ENCODE measurements around the gene ACHE. TPM values are rescaled to one million over a fixed set of nuclear protein-coding genes. Genes with fewer than 3 reads are reported as not detected.
A peak's percentile ranks its signal among the peaks of the same experiment; 100 is the strongest.

The ACHE gene
- total RNA-seq, 1 experiment from 2014 or later, result 3.2 TPM

DNA sequence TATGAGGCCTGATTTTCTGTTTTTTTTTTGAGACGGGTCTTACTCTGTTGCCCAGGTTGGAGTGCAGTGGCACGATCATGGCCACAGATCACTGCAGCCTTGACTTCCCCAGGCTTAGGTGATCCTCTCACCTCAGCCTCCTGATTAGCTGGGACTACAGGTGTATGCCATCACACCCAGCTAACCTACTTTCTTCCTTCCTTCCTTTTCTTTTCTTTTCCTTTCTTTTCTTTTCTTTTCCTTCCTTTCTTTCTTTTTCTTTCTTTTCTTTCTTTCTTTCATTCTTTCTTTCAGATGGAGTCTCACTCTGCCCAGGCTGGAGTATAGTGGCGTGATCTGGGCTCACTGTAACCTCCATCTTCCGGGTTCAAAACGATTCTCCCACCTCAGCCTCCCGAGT is 17.0 kb downstream of the ACHE start:
- Mint-ChIP-seq H3K27ac (ENCODE audit: unreplicated experiment) (no peak overlapping the region), H3K4me1 (ENCODE audit: low read depth, unreplicated experiment) (peaks cover 10% of the 10 kb centered on the region), H3K4me3 (ENCODE audit: low read depth, unreplicated experiment) (no peak overlapping the region), H3K36me3 (ENCODE audit: insufficient read depth, unreplicated experiment) (peaks cover 65% of the 10 kb centered on the region), H3K27me3 (ENCODE audit: unreplicated experiment) (no peaks in the 10 kb centered on the region), H3K9me3 (ENCODE audit: low read depth, unreplicated experiment) (no peaks in the 10 kb centered on the region)
- TF ChIP-seq, protein P1, sequence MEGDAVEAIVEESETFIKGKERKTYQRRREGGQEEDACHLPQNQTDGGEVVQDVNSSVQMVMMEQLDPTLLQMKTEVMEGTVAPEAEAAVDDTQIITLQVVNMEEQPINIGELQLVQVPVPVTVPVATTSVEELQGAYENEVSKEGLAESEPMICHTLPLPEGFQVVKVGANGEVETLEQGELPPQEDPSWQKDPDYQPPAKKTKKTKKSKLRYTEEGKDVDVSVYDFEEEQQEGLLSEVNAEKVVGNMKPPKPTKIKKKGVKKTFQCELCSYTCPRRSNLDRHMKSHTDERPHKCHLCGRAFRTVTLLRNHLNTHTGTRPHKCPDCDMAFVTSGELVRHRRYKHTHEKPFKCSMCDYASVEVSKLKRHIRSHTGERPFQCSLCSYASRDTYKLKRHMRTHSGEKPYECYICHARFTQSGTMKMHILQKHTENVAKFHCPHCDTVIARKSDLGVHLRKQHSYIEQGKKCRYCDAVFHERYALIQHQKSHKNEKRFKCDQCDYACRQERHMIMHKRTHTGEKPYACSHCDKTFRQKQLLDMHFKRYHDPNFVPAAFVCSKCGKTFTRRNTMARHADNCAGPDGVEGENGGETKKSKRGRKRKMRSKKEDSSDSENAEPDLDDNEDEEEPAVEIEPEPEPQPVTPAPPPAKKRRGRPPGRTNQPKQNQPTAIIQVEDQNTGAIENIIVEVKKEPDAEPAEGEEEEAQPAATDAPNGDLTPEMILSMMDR (IDR thresholded peaks at IDR 0.05; ENCODE audit: unreplicated experiment), result no peak
- DNase-seq, result no peak
- BruUV-seq (replicated peaks), result no TSS peak
- CTCF ChIA-PET, result no interaction called here
- intact Hi-C loops (cut with micrococcal nuclease; ENCODE audit: unreplicated experiment), result no loop called here

DNA sequence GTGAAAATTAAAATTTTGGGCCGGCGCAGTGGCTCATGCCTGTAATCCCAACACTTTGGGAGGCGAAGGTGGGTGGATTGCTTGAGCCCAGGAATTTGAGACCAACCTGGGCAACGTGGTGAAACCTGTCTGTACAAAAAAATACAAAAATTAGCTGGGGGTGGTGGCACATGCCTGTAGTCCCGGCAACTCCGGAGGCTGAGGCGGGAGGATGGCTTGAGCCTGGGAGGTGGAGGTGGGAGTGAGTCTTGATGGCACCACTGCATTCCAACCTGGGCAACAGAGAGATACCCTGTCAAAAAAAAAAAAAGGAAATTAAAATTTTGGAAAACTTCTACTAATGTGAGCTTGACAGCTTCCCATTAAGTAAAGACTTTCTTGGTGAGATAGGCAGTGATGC is 17.7 kb downstream of the ACHE start:
- Mint-ChIP-seq H3K36me3 (ENCODE audit: insufficient read depth, unreplicated experiment) (peaks cover 66% of the 10 kb centered on the region), H3K27me3 (ENCODE audit: unreplicated experiment) (no peaks in the 10 kb centered on the region), H3K4me1 (ENCODE audit: low read depth, unreplicated experiment) (peaks cover 10% of the 10 kb centered on the region), H3K9me3 (ENCODE audit: low read depth, unreplicated experiment) (no peaks in the 10 kb centered on the region), H3K27ac (ENCODE audit: unreplicated experiment) (no peak overlapping the region), H3K4me3 (ENCODE audit: low read depth, unreplicated experiment) (no peak overlapping the region)
- TSS peak; percentile 1 for BruUV-seq (replicated peaks)
- TF ChIP-seq, protein P1 (IDR thresholded peaks at IDR 0.05; ENCODE audit: unreplicated experiment), result no peak
- intact Hi-C loops (cut with micrococcal nuclease; ENCODE audit: unreplicated experiment), result no loop called here
- CTCF ChIA-PET, result interaction anchor here (0.7 kb wide), 1 partner anchor 172 kb away, joined by 4 read pairs; the partner anchor contains the start of gene POP7
- no peak for DNase-seq

DNA sequence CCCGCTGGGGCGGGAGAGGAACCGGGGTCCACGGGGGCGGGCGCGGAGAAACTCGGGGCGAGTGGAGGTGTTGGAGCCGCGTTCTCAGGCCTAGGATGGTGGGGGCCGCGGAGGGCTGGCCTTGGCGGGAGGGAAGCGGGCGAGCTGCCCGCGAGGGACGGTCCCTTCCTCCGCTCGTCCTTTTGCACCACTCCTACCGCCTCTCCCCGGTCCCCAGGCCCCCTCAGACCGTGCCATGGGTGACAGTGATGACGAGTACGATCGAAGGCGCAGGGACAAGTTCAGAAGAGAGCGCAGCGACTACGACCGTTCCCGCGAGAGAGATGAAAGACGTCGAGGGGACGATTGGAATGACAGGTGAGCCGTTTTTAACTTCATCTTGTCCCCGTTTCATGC is 20.3 kb downstream of the ACHE start:
- H3K4me1 Mint-ChIP-seq (ENCODE audit: low read depth, unreplicated experiment), result peaks cover 10% of the 10 kb centered on the region
- no TSS peak for BruUV-seq (replicated peaks)

DNA sequence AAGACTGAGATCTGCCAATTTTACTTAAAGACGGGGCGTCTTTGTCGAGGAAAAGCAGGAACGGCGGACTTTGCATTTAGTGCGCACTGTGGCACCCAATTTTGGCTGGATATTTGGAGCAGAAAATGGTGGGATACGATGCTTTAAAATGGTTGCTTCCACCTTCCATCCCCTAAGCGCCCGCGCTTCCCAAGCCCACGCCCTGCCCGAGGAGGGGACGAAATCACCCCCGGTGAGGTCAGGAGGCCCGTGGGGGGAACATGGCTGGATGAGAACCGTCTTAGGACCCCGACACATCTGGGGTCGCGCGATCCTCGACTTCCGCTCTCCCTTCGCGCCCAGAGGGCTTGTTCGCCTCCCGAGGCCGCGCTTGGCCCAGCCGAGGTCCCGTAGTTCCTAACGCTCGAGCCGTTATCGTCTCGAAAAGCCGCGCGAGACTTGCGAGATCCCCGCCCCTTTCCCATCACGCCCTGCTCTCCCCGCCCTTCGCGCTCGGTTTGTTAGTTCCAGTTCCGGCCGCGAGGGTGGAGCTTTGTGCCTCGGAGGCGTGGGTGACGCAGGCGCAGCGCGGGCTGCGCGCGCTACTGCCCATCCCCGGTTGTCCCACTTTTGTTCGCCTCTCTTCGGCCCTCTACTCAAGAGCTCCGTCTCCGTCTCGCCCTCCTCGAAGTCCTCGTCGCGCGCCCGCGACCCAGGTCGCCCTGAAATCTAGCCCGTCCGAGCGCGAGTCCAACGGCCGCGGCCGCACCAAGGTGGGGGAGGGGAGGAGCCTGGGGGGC is 20.9 kb downstream of the ACHE start, which contains the start of gene SRRT:
Gene SRRT, plus strand, starts transcription at position 527 of the 779 bp plus-strand sequence. CDS start 488 bp downstream, outside the sequence.
- Mint-ChIP-seq H3K9me3 (ENCODE audit: low read depth, unreplicated experiment) (no peaks in the 10 kb centered on the region), H3K36me3 (ENCODE audit: insufficient read depth, unreplicated experiment) (peaks cover 57% of the 10 kb centered on the region), H3K4me3 (ENCODE audit: low read depth, unreplicated experiment) (peak within 1 kb of the TSS; percentile 97), H3K27ac (ENCODE audit: unreplicated experiment) (peak within 1 kb of the TSS; percentile 97), H3K27me3 (ENCODE audit: unreplicated experiment) (no peaks in the 10 kb centered on the region), H3K4me1 (ENCODE audit: low read depth, unreplicated experiment) (peaks cover 10% of the 10 kb centered on the region)
- CTCF ChIA-PET, result interaction anchor here (0.7 to 2.0 kb wide), 5 partner anchors 15 to 596 kb away, joined by 3 to 8 read pairs (median 5); partner anchors contain the start of genes POP7 and UFSP1
- intact Hi-C loops (cut with micrococcal nuclease; ENCODE audit: unreplicated experiment), result no loop called here
- TF ChIP-seq, protein P1 (IDR thresholded peaks at IDR 0.05; ENCODE audit: unreplicated experiment), result no peak
- peak; percentile 95 for DNase-seq
- TSS peak; percentile 98 for BruUV-seq (replicated peaks)

More for the DNA sequence above, 20.3 kb downstream of the ACHE start:
- Mint-ChIP-seq H3K4me3 (ENCODE audit: low read depth, unreplicated experiment) (peak overlapping the region; percentile 97), H3K27me3 (ENCODE audit: unreplicated experiment) (no peaks in the 10 kb centered on the region), H3K27ac (ENCODE audit: unreplicated experiment) (peak overlapping the region; percentile 97), H3K36me3 (ENCODE audit: insufficient read depth, unreplicated experiment) (peaks cover 63% of the 10 kb centered on the region), H3K9me3 (ENCODE audit: low read depth, unreplicated experiment) (no peaks in the 10 kb centered on the region)
- DNase-seq, result no peak
- TF ChIP-seq, protein P1 (IDR thresholded peaks at IDR 0.05; ENCODE audit: unreplicated experiment), result no peak
- CTCF ChIA-PET, result interaction anchor here (0.6 to 2.0 kb wide), 5 partner anchors 14 to 595 kb away, joined by 3 to 8 read pairs (median 5); partner anchors contain the start of gene UFSP1
- intact Hi-C loops (cut with micrococcal nuclease; ENCODE audit: unreplicated experiment), result no loop called here
